ENCODE measurements around the gene KIAA0319L. TPM values are rescaled to one million over a fixed set of nuclear protein-coding genes. Genes with fewer than 3 reads are reported as not detected.

KIAA0319L gene
- total RNA-seq, 2 donors from 2014 or later = 58.6 to 88.8 TPM

DNA sequence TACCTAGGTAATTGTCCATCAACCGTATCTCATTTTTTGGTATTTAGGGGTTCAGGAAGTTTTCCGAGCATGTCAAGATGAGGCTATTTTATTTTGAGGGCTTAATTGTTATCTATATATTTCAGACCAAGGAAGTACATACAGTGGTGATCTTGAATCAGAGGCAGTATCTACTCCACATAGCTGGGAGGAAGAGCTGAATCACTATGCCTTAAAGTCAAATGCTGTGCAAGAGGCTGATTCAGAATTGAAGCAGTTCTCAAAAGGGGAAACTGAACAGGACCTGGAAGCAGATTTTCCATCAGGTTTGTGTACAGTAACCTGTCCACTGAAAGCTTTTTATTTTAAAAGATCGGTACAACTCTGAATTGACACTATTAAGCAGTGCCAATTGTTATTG is 158.5 kb downstream of the KIAA0319L start:
- H3K27ac Mint-ChIP-seq = no peak overlapping the region

DNA sequence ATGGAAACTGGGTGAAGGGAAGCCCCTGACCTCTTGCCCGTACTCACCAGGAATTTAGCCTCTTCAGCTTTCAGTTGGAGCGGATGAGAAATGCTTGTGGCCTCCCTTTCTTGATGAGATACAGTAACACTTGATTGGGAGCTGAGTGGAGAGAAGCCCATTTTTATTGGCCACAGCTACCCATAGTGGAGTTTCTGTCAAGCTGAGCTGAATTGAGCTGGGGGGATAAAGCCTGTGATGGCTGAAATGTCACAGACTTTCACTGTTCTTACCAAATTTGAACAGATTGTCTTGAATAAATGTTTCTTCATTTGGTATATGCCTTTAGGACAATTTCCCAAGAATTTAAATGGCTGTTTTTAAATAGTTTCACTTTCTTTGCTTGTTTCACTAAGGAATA is 162.8 kb downstream of the KIAA0319L start:
- no peaks in the 10 kb centered on the region for H3K27me3 Mint-ChIP-seq
- no peak for DNase-seq (ENCODE audit: low spot score)
- no peaks in the 10 kb centered on the region for H3K9me3 Mint-ChIP-seq
- no peak overlapping the region for H3K4me3 Mint-ChIP-seq
- no peak for ATAC-seq
- no peaks in the 10 kb centered on the region for H3K4me1 Mint-ChIP-seq (ENCODE audit: low read depth in 2 of 2)
- H3K27ac Mint-ChIP-seq = no peak overlapping the region
- peaks cover 30% of the 10 kb centered on the region for H3K36me3 Mint-ChIP-seq

More for the DNA sequence above, 158.5 kb downstream of the KIAA0319L start:
- no peaks in the 10 kb centered on the region for H3K4me1 Mint-ChIP-seq (ENCODE audit: low read depth in 2 of 2)
- H3K4me3 Mint-ChIP-seq = no peak overlapping the region
- DNase-seq (ENCODE audit: low spot score) = no peak
- H3K27me3 Mint-ChIP-seq = no peaks in the 10 kb centered on the region
- H3K9me3 Mint-ChIP-seq = no peaks in the 10 kb centered on the region
- peaks cover 38% of the 10 kb centered on the region for H3K36me3 Mint-ChIP-seq
- ATAC-seq = no peak

DNA sequence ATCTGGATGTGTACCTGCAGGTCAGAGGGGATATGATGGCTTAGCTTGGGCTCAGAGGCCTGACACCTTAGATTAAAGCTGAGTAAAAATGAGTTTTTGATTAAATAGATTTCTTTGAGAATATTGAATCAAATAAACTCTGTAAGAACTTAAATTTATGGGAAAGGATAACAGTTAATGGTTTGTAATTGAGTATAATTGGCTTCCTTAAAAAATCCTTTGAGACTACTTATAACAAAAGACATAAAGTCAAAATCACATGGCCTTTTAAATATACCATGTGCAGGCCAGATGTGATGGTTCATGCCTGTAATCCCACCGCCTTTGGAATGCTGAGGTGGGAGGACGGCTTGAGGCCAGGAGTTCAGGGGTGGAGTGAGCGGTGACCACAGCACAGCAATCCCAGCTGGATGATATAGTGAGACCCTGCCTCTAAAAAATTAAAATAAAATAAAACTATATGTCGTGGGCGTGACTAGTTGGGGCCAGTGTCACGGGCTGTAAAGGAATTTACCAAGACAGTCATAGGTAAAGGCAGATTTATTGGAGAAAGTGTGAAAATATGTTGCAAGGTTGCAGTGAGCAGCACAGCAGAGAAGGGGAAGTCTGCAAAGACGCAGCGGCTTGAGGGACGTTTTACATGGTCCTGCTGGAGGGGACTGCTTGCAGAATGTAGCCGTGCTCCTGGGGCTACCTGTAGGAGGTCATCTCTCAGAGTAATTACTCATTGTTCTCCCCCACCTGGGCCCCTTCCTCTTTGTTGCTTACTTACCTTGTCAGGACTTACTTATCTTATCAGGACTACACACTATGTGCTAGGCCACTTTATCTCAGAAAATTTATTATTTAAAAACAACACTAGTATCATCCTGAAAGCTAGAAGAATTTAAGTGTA is 166.4 kb downstream of the KIAA0319L start:
- no peak overlapping the region for H3K27ac Mint-ChIP-seq
- peaks cover 0 to 2% of the 10 kb centered on the region in 2 donors for H3K4me1 Mint-ChIP-seq (ENCODE audit: low read depth in 2 of 2)
- H3K4me3 Mint-ChIP-seq = no peak overlapping the region
- DNase-seq (ENCODE audit: low spot score) (no peak), ATAC-seq (no peak)
- peaks cover 16% of the 10 kb centered on the region for H3K36me3 Mint-ChIP-seq
- H3K27me3 Mint-ChIP-seq = no peaks in the 10 kb centered on the region
- H3K9me3 Mint-ChIP-seq = no peaks in the 10 kb centered on the region

DNA sequence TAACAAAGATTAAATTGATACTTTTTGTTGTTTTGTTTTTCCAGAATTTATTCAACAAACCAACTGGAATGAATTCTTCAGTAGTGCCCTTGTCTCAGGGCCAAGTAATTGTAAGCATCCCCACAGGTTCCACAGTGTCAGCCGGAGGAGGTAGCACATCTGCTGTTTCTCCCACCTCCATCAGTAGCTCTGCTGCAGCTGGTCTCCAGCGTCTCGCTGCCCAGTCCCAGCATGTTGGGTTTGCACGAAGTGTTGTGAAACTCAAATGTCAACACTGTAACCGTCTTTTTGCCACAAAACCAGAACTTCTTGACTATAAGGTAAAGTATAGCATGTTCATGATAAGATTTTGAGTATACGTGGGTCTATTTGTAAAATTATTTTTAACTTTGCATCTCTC is 170.2 kb downstream of the KIAA0319L start:
- Mint-ChIP-seq H3K9me3 (no peaks in the 10 kb centered on the region), H3K4me3 (no peak overlapping the region), H3K4me1 (ENCODE audit: low read depth in 2 of 2) (peaks cover 0 to 2% of the 10 kb centered on the region in 2 donors), H3K27me3 (no peaks in the 10 kb centered on the region), H3K27ac (no peak overlapping the region), H3K36me3 (peaks cover 10% of the 10 kb centered on the region)
- DNase-seq (ENCODE audit: low spot score) (no peak), ATAC-seq (no peak)

DNA sequence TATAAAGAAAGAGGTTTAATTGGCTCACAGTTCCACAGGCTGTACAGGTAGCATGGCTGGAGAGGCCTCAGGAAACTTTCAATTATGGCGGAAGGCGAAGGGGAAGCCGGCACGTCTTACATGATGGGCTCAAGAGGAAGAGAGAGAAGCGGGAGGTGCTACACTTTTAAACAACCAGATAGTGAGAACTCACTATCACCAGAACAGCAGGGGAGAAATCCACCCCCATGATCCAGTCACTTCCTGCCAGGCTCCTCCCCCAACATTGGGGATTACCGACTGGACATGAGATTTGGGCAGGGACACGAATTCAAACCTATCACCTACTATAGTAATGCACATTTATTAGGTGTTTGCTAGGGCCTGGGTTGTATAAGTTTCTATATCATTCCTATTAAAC is 170.9 kb downstream of the KIAA0319L start:
- H3K4me1 Mint-ChIP-seq (ENCODE audit: low read depth in 2 of 2) = peaks cover 0 to 2% of the 10 kb centered on the region in 2 donors

More for the DNA sequence above, 170.9 kb downstream of the KIAA0319L start:
- Mint-ChIP-seq H3K9me3 (no peaks in the 10 kb centered on the region), H3K27me3 (no peaks in the 10 kb centered on the region), H3K4me3 (no peak overlapping the region), H3K27ac (no peak overlapping the region), H3K36me3 (peaks cover 10% of the 10 kb centered on the region)
- no peak for ATAC-seq
- no peak for DNase-seq (ENCODE audit: low spot score)

Other genes with a start within 250 kb of the KIAA0319L start
- gene NCDN, start 396 bp upstream of the KIAA0319L start, total RNA-seq = 10 to 100 TPM; 42.2 to 59.6 TPM
- gene TFAP2E, start 15.9 kb upstream of the KIAA0319L start, total RNA-seq = 1 to 10 TPM; 3.3 to 5.1 TPM
- 100 to 1,000 TPM; 114 to 139 TPM for gene PSMB2, start 84.1 kb upstream of the KIAA0319L start, total RNA-seq
- gene C1orf216, start 161.5 kb upstream of the KIAA0319L start, total RNA-seq = 10 to 100 TPM; 15.9 to 41.1 TPM
- 10 to 100 TPM; 46.3 to 87.3 TPM for gene CLSPN, start 212.6 kb upstream of the KIAA0319L start, total RNA-seq